Stimulated activated CD8-positive, alpha-beta memory T cell treated with anti-CD3 and anti-CD28 coated beads, Interleukin-2, amount 100 ng/mL, for 1 hour (primary cell): ENCODE measurements around the gene DIAPH2.
"Not testable (repeated sequence)": the region's sequence is repeated elsewhere in the genome, so short reads cannot be mapped to it uniquely, and the experiment has no call there.

ENCODE experiments used
- DNase-seq, 2 donors: peaks; one replicate each; pipeline ENCODE4 v3.0.0-alpha.2; 2020; ENCODE audit warnings: low read depth in 2 of 2

The DIAPH2 gene

DNA sequence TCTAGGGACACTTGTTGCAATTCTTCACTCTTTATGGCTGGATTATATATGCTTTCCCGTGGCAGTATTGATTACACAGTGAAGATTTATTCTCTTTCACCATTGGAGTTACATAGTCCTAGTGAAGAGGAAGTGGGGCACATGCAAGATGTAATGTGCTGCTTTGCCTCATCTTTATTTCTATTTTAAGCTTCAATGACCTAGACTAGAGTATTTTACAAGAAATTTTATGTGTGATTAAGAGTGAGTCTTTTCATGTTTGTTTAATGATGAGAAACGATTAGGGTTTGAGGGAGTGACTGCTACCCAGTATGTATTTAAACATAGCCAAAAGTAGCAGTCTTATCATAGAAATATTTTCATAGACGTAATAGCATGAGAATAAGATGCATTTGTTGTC lies 30.8 kb downstream of the DIAPH2 start:
- no peak for DNase-seq

DNA sequence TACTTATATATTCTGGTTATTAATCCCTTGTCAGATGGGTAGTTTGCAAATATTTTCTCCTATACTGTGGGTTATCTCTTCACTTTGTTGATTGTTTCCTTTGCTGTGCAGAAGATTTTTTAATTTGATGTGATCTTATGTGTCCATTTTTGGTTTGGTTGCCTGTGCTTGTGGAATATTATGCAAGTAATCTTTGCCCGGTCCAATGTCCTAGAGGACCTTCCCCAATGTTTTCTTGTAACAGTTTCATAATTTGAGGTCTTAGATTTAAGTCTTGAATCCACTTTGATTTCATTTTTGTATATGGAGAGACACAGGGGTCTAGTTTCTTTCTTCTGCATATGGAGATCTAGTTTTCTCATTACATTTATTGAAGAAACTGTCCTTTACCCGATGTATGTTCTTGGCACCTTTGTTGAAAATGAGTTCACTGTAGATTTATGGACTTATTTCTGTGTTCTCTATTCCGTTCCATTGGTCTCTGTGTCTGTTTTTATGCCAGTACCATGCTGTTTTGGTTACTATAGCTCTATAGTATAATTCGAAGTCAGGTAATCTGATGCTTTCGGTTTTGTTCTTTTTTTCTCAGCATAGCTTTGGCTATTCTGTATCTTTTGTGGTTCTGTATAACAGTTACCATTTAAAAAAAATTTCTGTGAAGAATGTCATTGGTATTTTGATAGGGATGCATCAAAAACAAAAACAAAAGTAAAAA lies 34.7 kb downstream of the DIAPH2 start:
- no peak for DNase-seq

DNA sequence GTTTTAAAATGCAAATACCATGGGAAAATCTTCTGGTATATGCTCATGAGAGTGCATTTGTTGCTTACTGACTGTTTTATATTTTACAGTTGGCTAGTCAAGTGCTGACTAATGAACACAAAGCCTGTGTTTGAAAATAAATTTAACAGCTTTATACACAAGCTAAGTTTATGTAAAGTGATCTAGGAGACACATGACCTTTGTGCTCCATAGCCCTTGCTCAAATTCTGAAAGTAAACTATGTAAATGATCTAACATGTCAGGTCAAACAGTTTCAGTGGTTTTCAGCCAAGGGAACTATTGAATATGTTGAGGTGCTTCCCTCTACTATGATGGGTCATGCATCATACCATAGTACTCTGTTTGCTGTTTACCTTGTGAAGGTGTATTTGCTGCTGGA lies 36.7 kb downstream of the DIAPH2 start:
- DNase-seq, result no peak

DNA sequence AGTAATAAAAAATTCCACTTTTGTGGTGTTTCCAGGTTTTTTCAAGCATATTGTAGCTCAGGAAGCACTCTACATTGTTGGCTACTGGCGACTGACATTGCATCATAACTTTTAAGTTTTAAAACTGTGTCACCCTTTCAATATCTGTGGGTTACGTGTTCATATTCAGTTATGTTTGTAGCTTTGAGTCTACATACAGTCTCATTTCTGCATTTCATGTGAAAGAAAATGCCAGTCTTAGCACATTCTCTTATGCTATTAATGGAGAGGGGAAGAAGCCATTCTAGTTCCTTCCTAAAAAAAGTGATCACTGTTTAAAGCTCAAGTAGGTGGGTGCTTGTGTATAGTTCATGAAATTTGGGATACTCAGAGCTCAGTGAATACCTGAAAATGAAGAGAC lies 38.1 kb downstream of the DIAPH2 start:
- DNase-seq, result no peak

DNA sequence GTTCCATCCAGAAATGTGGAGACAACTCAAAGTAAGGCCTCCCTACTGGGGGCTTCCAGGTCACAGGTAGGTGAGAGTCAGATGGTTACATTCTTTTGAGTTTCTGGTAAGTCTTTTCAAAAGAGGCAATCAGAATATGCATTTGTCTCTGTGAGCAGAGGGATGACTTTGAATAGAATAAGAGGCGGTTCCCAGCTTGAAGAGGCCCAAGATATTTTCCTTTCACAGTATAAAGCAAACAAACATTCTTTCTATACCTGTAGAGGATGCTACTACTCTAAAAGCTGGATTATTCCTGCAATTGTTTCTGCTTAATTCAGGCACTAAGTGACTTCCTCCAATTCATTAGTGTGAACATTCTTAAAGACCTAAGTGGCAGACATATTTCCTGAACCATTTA lies 44.4 kb downstream of the DIAPH2 start:
- DNase-seq, result no peak

DNA sequence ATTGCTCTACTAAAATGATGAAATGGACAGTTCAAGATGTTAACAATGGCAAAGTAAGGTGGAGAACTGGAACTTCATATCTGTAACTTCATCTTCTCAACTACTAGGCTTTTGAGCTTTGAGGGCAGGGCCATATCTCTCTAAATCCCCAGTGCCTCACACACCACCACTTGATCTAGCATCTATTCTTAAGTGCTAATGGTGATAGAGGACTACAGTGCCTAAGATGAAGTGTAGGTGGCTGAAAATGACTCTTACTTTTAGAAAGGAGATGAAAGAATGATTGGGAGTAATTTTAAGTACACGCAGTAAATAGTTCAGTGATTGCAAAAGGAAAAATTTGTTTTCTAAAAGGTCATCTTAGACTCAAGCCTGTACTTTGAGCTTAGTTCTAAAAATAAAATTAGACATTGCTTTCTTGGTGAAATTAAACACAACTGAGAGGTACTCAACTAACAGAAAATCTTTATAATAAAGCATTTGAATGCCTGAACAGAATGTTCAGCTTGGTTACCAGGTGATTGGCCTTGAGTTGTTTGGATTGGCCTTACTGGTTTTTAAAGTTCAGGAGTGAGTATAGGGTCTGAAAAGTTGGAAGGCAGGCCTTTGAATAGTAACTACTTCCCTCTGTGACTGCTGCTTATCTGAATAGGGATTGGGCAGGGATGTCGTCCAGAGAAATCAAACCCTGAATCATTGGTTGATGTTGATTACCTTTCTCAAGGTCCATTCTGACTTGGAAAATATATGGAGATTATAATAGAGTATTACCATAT lies 45.4 kb downstream of the DIAPH2 start:
- no peak for DNase-seq

DNA sequence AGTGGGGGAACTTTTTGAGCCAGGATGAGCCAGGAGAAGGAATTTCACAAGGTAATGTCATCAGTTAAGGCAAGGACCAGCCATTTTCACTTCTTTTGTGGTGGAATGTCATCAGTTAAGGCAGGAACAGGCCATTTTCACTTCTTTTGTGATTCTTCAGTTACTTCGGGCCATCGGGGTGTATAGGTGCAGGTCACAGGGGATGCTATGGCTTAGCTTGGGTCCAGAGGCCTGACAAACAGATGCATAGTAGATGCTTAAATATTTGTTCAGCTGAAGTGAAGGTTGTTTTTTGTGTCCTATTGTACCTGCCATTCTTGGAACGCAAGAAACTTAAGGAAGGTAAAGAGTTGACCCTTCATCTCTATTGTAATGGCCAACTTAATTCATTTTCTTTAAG lies 46.4 kb downstream of the DIAPH2 start:
- not testable (repeated sequence) for DNase-seq

DNA sequence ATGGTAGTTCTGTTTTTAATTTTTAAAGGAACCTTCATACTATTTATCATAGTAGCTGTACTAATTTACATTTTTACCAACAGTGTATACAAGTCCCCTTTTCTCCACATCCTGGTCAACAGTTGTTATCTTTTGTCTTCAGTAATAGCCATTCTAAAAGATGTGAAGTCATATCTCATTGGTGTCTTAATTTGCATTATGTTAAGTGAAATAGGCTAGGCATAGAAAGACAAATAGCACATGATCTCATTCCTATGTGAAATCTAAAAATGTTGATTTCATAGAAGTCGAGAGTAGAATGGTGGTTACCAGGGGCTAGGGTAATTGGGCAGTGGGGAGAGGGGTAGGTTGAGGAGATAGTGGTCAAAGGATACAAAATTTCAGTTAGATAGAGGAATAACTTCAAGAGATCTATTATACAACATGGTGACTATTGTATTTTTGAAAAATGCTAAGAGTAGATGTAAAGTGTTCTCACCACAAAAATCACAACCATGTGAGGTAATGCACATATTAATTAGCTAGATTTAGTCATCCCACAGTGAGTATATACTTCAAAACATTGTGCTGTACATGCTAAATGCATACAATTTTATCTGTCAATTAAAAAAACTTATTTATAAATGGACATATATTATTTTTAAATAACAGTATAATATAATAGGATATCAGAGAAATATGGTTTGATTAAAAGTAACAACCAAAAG lies 58.9 kb downstream of the DIAPH2 start:
- no peak for DNase-seq

DNA sequence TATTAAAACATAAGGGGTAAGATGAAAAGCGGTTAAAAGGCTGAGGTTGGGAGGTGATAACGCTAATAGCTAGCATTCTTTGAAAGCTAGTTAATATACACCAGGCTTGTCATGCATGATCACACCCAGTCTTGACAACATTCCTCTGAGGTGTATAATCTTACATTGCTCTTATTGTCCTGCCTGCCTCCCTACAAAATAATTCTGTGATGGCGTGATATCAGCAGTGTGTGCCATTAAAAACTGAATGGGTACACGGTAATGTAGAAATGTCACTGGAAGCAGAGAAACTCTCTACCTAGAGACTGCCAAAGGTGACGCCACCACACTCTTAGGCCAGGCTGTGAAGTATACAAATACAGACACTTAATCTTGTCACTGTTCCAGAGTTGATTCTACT lies 68.1 kb downstream of the DIAPH2 start:
- DNase-seq, result no peak

DNA sequence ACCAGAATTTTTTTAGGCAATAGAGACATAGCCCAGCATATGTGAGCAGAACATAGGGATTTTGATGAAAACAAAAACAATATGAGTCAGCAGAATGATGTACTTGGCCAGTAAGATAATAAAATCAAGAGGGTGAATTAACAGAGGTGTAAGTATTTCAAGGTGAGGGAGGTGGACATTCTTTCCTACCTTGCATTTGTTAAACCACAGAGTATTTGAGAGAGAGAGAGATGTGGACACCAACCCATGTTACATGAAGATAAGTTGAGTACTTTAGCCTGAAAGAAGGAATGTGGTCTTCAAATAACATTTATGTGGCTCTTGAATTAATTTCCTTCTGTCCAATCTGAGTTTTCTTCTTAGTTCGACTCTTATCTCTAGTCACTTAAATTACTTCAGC lies 68.6 kb downstream of the DIAPH2 start:
- no peak for DNase-seq

DNA sequence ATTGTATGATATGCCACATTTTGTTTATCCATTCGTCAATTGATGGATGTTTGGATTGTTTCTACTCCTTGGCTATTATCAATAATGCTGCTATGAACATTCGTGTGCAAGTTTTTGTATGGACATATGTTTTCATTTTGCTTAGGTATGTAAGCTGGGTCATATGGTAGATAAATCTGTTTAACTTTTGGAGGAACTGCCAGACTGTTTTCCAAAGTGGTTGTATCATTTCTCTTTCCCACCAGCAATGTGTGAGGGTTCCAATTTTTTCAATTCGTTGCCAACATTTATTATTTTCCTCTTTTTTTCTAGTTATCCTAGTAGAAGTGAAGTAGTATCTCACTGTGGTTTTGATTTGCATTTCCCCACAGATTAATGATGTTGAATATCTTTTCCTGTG lies 71.8 kb downstream of the DIAPH2 start:
- no peak for DNase-seq

DNA sequence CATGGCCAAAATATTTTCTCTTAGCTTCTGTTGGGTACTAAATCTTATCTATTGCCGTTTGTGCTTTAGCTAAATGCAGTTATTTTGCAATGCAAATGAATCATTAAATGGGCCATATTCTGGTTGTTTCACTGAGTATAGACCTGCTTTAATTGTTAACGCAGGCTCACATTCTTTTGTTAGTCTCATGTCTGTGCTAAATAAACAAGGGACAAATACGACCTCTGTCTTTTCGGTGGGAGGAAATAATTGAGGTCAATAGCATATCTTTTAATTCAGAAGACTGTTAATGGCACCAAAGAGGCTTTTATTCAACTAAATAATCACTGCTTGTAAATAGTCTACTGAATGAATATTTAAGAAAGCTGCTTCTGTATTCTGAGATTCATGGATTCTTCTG lies 76.9 kb downstream of the DIAPH2 start:
- DNase-seq, result no peak

DNA sequence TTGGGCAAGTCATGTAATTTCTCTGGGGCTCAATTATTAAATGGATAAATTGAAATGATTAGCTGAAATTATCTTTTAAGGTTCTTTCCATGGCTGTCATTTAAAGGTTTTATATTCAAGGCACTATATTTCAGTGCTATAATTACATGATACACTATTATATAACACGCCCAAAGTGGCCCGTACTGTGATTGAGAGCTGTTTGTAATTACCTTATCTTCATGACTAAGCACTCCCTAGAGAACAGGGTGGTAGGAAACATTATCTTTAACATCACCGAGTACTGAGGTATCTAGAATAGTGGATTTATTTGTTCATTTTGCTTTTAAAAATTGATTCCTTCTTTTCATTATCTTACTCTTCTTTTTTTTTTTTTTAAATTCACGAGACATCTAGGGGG lies 79.0 kb downstream of the DIAPH2 start:
- DNase-seq, result no peak

DNA sequence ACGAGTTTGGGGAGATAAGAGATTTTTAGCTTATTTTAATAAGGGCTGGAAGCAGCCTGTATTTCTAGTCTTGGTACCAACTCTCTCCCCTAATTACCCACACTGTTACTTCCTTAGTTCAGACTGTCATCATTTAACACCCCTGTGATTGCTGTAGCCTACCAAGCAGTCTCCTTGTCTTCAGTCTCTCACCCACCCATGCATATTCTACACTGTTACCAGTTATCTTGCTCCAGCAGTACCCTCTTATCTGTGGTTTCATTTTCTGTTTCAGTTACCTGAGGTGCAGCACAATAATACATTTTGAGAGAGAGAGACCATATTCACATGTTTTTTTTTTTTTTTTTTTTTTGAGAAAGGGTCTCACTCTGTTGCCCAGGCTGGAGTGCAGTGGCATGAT lies 80.2 kb downstream of the DIAPH2 start:
- DNase-seq, result no peak

DNA sequence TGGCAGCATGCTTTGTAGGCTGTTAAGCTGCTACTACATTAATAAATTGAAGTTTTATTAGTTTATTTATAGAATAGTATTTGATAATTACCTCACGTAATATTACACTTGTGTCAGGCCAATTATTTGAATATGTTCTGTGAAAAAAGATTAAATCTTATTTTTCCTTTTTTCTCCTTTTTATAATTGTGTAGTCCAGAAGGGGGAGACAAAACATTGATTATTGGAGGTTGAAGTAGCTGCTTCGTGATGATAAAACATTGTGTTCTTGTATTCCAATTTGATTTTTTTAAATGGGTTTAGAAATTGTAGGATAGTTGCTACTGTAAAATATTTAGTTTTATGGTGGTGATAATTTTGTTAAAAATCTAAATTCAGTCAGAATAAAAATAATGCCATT lies 85.7 kb downstream of the DIAPH2 start:
- DNase-seq, result no peak

DNA sequence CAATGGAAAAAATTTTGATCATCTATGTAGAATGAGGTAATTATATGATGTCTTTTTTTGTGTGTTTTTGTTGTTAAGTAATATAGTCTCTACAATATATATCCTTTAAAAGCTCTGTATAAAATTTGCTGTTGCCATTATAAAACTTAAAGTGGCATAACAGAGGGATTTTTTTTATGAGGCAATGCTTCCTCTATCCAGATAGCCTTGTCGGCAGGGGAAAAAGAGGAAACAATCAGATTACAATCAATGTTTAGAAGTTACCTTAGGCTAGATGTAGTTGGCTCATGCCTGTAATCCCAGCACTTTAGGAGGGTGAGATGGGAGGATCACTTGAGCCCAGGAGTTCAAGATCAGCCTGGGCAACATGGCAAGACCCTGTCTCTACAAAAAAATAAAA lies 86.8 kb downstream of the DIAPH2 start:
- no peak for DNase-seq

DNA sequence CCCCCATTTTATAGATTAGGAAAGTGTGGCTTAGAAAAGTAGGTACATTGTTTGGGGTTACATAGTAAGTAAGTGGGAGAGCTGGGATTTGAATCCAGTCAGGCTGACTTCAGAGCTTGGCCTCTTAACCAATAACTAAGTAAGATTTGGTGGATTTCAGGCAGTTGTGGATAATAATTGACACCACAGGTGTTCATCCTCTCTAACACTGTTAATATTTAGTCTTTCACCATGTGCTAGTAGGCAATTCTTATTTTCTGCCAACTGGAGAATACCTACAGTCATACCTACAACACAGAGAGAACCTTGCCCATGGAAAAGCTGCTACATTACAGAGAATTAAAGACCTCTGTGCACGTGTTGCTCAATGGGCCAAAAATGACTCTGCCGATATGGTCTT lies 89.5 kb downstream of the DIAPH2 start:
- no peak for DNase-seq

DNA sequence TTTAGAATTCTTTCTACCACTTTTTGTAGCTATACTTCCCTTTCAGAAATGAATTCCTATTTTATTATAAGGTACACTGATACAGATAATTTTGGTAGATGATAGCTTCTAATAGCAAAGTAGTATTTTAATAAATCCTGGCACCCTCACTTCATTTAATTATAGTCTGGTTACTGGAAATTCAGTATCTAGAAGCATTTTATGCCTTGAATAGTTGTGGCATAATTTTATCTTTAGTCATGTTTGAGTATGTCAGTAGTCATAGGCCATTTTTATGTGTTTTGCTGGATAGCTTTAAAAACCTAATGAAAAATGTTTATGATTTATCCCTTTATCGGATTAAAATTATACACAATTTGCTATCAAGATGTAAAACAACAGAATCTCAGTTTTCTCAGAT lies 92.3 kb downstream of the DIAPH2 start:
- DNase-seq, result no peak

DNA sequence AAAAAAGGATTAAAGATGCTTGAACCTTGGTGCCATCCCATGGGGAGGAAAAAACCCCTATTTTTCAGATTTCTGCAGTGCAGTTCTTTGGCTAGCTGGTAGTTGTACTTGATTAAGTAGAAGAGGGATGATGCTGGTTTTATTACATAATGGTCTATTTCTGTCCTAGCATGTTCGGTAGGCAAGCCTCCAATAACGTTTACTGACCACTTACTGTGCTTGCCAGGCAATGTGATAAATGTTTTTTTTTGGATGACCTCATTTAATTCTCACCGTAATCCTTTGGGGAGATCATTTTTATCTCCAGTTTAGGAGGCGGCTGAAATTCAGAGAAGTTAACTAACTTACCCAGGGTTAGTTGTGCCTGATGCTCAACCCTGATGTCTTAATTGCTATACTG lies 106.9 kb downstream of the DIAPH2 start:
- DNase-seq, result no peak

DNA sequence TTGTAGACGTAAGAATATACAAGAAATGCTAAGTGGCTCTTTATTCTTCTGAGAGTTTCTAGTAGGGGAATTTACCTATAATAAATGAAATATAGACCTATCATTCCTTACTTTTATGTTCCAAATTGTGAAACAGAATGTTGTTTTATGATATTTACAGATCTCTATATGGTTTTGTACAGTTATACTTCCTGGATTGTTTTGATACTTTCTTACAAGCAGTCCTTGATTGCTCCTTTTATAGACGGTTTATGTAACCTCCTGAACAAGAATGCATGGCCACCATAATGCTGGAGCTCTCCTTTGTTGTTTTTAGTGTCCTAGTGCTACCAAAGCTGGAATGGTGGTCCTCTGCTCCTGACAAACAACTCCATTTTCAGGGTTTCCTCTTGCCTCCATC lies 107.4 kb downstream of the DIAPH2 start:
- DNase-seq, result no peak

DNA sequence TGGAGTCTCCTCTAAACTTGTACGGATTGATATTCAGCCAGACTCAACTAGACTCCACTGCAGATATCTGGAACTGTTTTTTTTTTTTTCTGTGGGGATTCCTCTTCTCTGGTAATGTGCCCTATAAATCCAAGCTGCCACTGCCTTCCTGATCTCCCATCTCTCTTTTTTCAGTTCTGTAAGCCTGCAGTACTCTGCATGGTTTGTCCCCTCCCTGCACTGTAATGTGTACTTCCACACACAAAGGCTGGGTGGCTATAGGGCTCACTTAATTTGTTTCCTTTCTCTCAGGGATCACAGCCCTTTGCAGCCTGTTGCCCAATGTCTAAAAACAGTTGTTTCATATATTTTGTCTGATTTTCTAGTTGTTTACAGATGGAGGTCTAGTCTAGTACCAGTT lies 114.3 kb downstream of the DIAPH2 start:
- DNase-seq, result no peak

DNA sequence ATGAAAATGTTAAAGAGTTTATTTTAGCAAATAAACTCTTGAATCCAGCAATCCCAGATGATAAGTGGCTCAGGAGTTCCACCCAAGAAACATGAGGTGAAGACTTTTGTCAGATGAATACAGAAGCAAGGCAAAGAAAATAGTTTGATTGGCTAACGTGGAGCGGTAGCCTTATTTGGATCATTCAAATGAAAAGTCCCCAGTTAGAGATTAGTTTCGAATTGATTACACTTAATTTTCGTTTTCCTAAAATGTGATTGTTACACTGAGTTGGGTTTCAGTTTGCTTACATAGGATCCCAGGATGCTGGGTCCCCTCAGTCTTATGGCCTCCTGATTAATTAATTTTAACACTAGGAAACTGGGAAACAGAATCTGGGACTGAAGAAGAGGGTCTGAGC lies 122.7 kb downstream of the DIAPH2 start:
- DNase-seq, result no peak

DNA sequence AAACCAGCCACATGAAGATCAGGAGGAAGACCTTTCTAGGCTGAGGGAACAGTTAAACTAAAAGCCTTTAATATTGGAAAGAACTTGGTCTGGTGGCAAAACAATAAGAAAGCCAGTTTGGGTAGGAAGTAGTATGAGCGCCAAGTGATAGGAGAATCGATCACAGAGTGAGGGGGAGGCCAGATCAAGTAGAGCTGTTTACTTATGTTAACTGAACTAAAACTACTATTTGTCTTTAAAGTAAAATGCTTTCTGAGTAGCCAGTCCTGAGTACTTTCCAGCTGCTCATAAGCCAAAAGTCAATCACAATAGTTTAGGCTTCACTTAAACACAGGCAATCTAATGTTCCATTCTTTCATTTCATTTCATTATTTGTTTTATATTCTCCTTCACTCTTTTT lies 136.3 kb downstream of the DIAPH2 start:
- DNase-seq, result no peak
